Osteoblast (primary cell): ENCODE measurements around the gene CAMTA1. TPM values are rescaled to one million over a fixed set of nuclear protein-coding genes. Genes with fewer than 3 reads are reported as not detected.

Experiments used
- DNase-seq: peaks from one replicate; pipeline ENCODE4 v3.0.0; 2011; ENCODE audit warnings: low spot score, mixed read lengths; ENCODE audit not compliant: insufficient read length; ENCODE audit errors: missing footprints
- H2AFZ ChIP-seq: 2 replicates; pipeline ENCODE4 v1.6.0; 2011; ENCODE audit warnings: mild to moderate bottlenecking, low read length
- H3K27ac ChIP-seq: 2 replicates; pipeline ENCODE4 v1.5.1; 2011; ENCODE audit warnings: mild to moderate bottlenecking, low read depth, low read length, moderate library complexity
- H3K27me3 ChIP-seq: 2 replicates; pipeline ENCODE4 v1.6.0; 2012; ENCODE audit warnings: mild to moderate bottlenecking, control low read depth, inconsistent platforms, low read length, moderate library complexity; ENCODE audit not compliant: insufficient read depth
- H3K36me3 ChIP-seq: 2 replicates; pipeline ENCODE4 v1.5.1; 2011; ENCODE audit warnings: mild to moderate bottlenecking, low read length, control low read depth, moderate library complexity; ENCODE audit not compliant: insufficient read depth
- H3K4me1 ChIP-seq: 2 replicates; pipeline ENCODE4 v1.5.1; 2011; ENCODE audit warnings: mild to moderate bottlenecking, low read length, control low read depth, moderate library complexity; ENCODE audit not compliant: insufficient read depth
- H3K4me2 ChIP-seq: 2 replicates; pipeline ENCODE4 v1.6.0; 2011; ENCODE audit warnings: mild to moderate bottlenecking, low read length; ENCODE audit not compliant: insufficient read depth
- H3K4me3 ChIP-seq: fragments of 200-600 bp; sonication (generic); 3 replicates; pipeline ENCODE4 v1.5.1; 2012; ENCODE audit warnings: mild to moderate bottlenecking, low read length, inconsistent platforms; ENCODE audit not compliant: insufficient read depth
- H3K79me2 ChIP-seq: 2 replicates; pipeline ENCODE4 v1.6.0; 2012; ENCODE audit warnings: mild to moderate bottlenecking, low read length, control low read depth, inconsistent platforms; ENCODE audit not compliant: insufficient read depth
- H3K9me3 ChIP-seq: 2 replicates; pipeline ENCODE4 v1.5.1; 2011; ENCODE audit warnings: low read depth, low read length, control low read depth
- H4K20me1 ChIP-seq: 2 replicates; pipeline ENCODE4 v1.6.0; 2012; ENCODE audit warnings: mild to moderate bottlenecking, low read length, control low read depth; ENCODE audit not compliant: insufficient read depth
- total RNA-seq: library from RNA; depleted of rRNA; stranded (reverse); fragments of >200 nt; gene quantifications from 2 replicates; pipeline ENCODE4 v1.2.3, GENCODE V29; 2012
- TF ChIP-seq, protein P1 (sequence below): IDR thresholded peaks from 2 replicates; pipeline ENCODE4 v1.5.1; 2011; ENCODE audit warnings: mild to moderate bottlenecking, low read depth, low read length, moderate library complexity; ENCODE audit errors: extremely low read depth

The CAMTA1 gene
- total RNA-seq, 1 donor = 47.4 TPM

DNA sequence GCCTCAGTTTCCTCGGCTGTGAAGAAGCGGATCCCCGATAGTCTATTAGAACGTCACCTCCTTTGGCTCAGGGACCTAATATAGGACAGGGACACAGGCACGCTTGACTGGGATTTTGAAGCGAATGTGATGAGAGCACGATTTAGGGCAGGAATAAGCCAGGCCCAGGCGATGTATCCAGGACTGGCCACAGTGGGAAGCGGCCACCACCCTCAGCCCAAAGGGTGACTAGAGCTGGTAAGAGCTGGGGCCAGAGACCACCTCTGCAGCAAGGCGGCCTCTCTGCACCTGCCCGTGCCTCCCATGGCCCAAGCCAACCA, 885.9 kb downstream of the CAMTA1 start:
- H2AFZ ChIP-seq = no peak overlapping the region
- no peak overlapping the region for H3K4me2 ChIP-seq
- H4K20me1 ChIP-seq = no peaks in the 10 kb centered on the region
- no peaks in the 10 kb centered on the region for H3K36me3 ChIP-seq
- TF ChIP-seq, protein P1, sequence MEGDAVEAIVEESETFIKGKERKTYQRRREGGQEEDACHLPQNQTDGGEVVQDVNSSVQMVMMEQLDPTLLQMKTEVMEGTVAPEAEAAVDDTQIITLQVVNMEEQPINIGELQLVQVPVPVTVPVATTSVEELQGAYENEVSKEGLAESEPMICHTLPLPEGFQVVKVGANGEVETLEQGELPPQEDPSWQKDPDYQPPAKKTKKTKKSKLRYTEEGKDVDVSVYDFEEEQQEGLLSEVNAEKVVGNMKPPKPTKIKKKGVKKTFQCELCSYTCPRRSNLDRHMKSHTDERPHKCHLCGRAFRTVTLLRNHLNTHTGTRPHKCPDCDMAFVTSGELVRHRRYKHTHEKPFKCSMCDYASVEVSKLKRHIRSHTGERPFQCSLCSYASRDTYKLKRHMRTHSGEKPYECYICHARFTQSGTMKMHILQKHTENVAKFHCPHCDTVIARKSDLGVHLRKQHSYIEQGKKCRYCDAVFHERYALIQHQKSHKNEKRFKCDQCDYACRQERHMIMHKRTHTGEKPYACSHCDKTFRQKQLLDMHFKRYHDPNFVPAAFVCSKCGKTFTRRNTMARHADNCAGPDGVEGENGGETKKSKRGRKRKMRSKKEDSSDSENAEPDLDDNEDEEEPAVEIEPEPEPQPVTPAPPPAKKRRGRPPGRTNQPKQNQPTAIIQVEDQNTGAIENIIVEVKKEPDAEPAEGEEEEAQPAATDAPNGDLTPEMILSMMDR = no peak
- peak; percentile 64 for DNase-seq
- H3K4me3 ChIP-seq = no peak overlapping the region
- H3K9me3 ChIP-seq = no peaks in the 10 kb centered on the region
- H3K27ac ChIP-seq = no peak overlapping the region
- no peaks in the 10 kb centered on the region for H3K4me1 ChIP-seq
- peaks cover 9% of the 10 kb centered on the region for H3K27me3 ChIP-seq
- H3K79me2 ChIP-seq = no peaks in the 10 kb centered on the region

DNA sequence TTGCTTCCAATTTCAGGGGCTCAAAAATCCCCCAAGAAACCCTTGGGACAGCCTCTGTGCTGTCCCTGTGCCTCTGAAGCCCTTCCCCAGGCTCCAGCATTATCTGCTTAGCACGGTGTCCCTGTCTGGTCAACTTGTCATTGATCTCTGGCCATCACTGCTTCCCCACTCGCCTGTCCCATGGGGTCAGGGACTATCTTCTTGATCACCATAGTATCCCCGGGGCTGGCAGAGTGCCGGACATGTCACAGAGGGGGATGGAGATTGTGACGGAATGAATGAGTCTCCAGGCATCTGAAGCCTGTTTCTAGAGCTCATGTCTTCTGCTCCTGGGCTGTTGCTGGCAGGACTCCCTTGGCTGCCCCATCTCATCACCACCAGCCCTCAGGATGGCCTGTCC, 886.4 kb downstream of the CAMTA1 start:
- H2AFZ ChIP-seq = no peak overlapping the region
- no peaks in the 10 kb centered on the region for H3K9me3 ChIP-seq
- DNase-seq = peak; percentile 58
- no peaks in the 10 kb centered on the region for H3K79me2 ChIP-seq
- no peak overlapping the region for H3K4me2 ChIP-seq
- H3K4me3 ChIP-seq = no peak overlapping the region
- no peaks in the 10 kb centered on the region for H3K36me3 ChIP-seq
- TF ChIP-seq, protein P1 = no peak
- H3K4me1 ChIP-seq = no peaks in the 10 kb centered on the region
- no peak overlapping the region for H3K27ac ChIP-seq
- peaks cover 9% of the 10 kb centered on the region for H3K27me3 ChIP-seq
- H4K20me1 ChIP-seq = no peaks in the 10 kb centered on the region

DNA sequence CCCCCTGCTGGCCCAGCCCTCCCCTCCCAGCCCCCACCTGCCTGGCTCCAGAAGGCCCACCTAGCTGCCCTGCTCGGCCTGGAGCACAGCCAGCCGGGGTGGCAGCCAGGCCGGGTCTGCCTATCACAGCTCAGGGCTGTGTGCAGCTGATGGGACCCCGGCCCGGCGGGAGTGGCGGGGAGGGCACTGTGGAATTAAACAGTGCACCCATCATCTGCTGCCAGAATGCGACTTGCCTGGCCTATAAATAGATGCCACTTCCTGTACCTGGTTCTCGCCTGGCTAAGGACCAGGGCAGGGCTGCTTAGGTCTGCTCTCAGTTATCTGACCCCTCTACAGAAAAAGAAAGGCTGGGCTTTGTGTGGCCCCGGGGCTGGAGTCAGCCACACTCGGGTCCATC, 887.6 kb downstream of the CAMTA1 start:
- TF ChIP-seq, protein P1 = no peak
- Histone ChIP-seq H4K20me1 (no peaks in the 10 kb centered on the region), H3K27me3 (peaks cover 9% of the 10 kb centered on the region), H3K4me3 (no peak overlapping the region), H3K79me2 (no peaks in the 10 kb centered on the region), H3K27ac (no peak overlapping the region), H3K4me2 (no peak overlapping the region), H3K9me3 (no peaks in the 10 kb centered on the region), H3K36me3 (no peaks in the 10 kb centered on the region), H2AFZ (no peak overlapping the region), H3K4me1 (no peaks in the 10 kb centered on the region)
- DNase-seq = peak; percentile 78

DNA sequence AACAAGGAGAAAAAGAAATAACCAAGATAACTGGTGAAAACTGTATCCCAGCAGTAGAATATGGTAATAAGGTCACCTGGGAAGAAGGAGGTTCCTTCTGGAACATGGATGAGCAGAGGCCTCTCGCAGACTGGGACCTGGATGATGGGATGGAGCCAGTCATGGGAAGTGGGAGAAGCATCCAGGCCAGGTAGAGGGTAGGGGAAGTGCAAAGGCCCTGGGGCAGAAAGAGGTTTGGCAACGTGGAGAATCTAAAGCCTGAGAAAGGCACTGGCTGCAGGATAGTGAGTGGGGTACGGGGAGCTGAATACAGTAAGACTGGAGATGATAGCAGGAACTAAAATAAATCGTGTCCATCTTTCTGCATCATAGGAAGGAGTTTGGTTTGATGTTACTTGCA, 889.7 kb downstream of the CAMTA1 start:
- Histone ChIP-seq H2AFZ (no peak overlapping the region), H3K79me2 (no peaks in the 10 kb centered on the region), H3K4me3 (no peak overlapping the region), H3K27ac (no peak overlapping the region), H3K4me1 (no peaks in the 10 kb centered on the region), H3K36me3 (no peaks in the 10 kb centered on the region), H4K20me1 (no peaks in the 10 kb centered on the region), H3K27me3 (peaks cover 21% of the 10 kb centered on the region), H3K9me3 (no peaks in the 10 kb centered on the region), H3K4me2 (no peak overlapping the region)
- TF ChIP-seq, protein P1 = no peak
- peak; percentile 72 for DNase-seq
